Endothelial cell of umbilical vein (primary cell): ENCODE data around the gene PLPP7.

Experiments used
- CTCF ChIP-seq, 2 donors: IDR thresholded peaks; 1 replicate in 1 of 2; 2 replicates in 1 of 2; pipeline ENCODE4 v1.5.1; 2011; ENCODE audit warnings: low read length in 2 of 2, mild to moderate bottlenecking in 2 of 2, moderate library complexity in 2 of 2, control low read depth in 1 of 2, inconsistent platforms in 1 of 2, low read depth in 1 of 2; ENCODE audit not compliant: insufficient read depth in 1 of 2; ENCODE audit errors: extremely low read depth in 1 of 2
- MYC ChIP-seq: IDR thresholded peaks from one replicate; pipeline ENCODE4 v1.6.1; 2011; ENCODE audit warnings: mild to moderate bottlenecking, low read depth, low read length
- POLR2A ChIP-seq: IDR thresholded peaks from 2 replicates; pipeline ENCODE4 v1.6.1; 2012; ENCODE audit warnings: low read depth, mild to moderate bottlenecking, control low read depth, low read length

- TF ChIP-seq CTCF (IDR thresholded peaks at IDR 0.05; ENCODE audit: extremely low read depth in 1 of 2, insufficient read depth in 1 of 2, low read depth in 1 of 2, low read length in 2 of 2) (no peak), POLR2A (no peak), MYC (no peak)
Measured at GRCh38 chr9:131246618-131247017, 42.9 kb upstream of the PLPP7 start.
